ENCODE results near the gene RFPL2. TPM values are rescaled to one million over a fixed set of nuclear protein-coding genes. Genes with fewer than 3 reads are reported as not detected.

RFPL2 gene
- total RNA-seq, 2 donors from 2014 or later = 0.17 TPM; not detected in 1

Other genes with a start within 250 kb of the RFPL2 start
- 10 to 100 TPM; 48.3 to 53.6 TPM for gene SLC5A1, start 161.8 kb downstream of the RFPL2 start, total RNA-seq
- gene C22orf42, start 45.8 kb downstream of the RFPL2 start, total RNA-seq = not detected
- gene SLC5A4, start 50.3 kb upstream of the RFPL2 start, total RNA-seq = under 1 TPM in 1 of 2 donors, not detected in 1; 0.42 TPM
- gene RFPL3, start 152.8 kb upstream of the RFPL2 start, total RNA-seq = not detected
- gene RTCB, start 207.2 kb upstream of the RFPL2 start, total RNA-seq = 100 to 1,000 TPM in 1 of 2 donors, 10 to 100 TPM in 1; 87.2 to 117 TPM